LNCaP clone FGC (cell line): ENCODE measurements around the gene FZD10.

Source experiments
- DNase-seq: peaks from one replicate; pipeline ENCODE4 v3.0.0-alpha.2; 2011; ENCODE audit warnings: low read depth
- H3K4me3 ChIP-seq: 2 replicates; pipeline ENCODE4 v1.5.1; 2011; ENCODE audit warnings: mild to moderate bottlenecking, low read depth, low read length, control low read depth
- TF ChIP-seq, protein P1 (sequence below): IDR thresholded peaks from 2 replicates; pipeline ENCODE4 v1.5.1; 2012; ENCODE audit warnings: mild to moderate bottlenecking; ENCODE audit not compliant: control insufficient read depth, insufficient read depth; ENCODE audit errors: extremely low read depth

Gene FZD10

GRCh38 chr12:130138478-130138877 is 23.8 kb upstream of the FZD10 start:
- no peak overlapping the region for H3K4me3 ChIP-seq
- TF ChIP-seq, protein P1, sequence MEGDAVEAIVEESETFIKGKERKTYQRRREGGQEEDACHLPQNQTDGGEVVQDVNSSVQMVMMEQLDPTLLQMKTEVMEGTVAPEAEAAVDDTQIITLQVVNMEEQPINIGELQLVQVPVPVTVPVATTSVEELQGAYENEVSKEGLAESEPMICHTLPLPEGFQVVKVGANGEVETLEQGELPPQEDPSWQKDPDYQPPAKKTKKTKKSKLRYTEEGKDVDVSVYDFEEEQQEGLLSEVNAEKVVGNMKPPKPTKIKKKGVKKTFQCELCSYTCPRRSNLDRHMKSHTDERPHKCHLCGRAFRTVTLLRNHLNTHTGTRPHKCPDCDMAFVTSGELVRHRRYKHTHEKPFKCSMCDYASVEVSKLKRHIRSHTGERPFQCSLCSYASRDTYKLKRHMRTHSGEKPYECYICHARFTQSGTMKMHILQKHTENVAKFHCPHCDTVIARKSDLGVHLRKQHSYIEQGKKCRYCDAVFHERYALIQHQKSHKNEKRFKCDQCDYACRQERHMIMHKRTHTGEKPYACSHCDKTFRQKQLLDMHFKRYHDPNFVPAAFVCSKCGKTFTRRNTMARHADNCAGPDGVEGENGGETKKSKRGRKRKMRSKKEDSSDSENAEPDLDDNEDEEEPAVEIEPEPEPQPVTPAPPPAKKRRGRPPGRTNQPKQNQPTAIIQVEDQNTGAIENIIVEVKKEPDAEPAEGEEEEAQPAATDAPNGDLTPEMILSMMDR = no peak
- DNase-seq = no peak

- DNase-seq = no peak
- TF ChIP-seq, protein P1 = no peak
- no peak overlapping the region for H3K4me3 ChIP-seq
These were observed 22.5 kb upstream of the FZD10 start for GRCh38 chr12:130139567-130140421.

- no peak overlapping the region for H3K4me3 ChIP-seq
- TF ChIP-seq, protein P1 = no peak
These were observed 21.2 kb upstream of the FZD10 start for GRCh38 chr12:130141105-130141504.

GRCh38 chr12:130141901-130142683 is 20.2 kb upstream of the FZD10 start:
- DNase-seq = no peak
- TF ChIP-seq, protein P1 = no peak
- H3K4me3 ChIP-seq = no peak overlapping the region

More at GRCh38 chr12:130141105-130141504, 21.2 kb upstream of the FZD10 start:
- DNase-seq = no peak

- DNase-seq = no peak
- TF ChIP-seq, protein P1 = no peak
- no peak overlapping the region for H3K4me3 ChIP-seq
These were observed 19.5 kb upstream of the FZD10 start for GRCh38 chr12:130142736-130143135.

GRCh38 chr12:130143136-130143535 is 19.1 kb upstream of the FZD10 start:
- H3K4me3 ChIP-seq = no peak overlapping the region
- no peak for DNase-seq
- TF ChIP-seq, protein P1 = no peak
